Psoas muscle (tissue), 8 donors: ENCODE data around the gene WDR6. TPM values are rescaled to one million over a fixed set of nuclear protein-coding genes. Genes with fewer than 3 reads are reported as not detected.

Experiments used
- ATAC-seq, 4 donors: fragments of 200-7000 bp; cut with Tn5 transposase; one replicate each; pipeline ENCODE4 v1.9.1; 2020; ENCODE audit warnings: moderate library complexity in 3 of 4, mild to moderate bottlenecking in 2 of 4
- DNase-seq, 2 donors: peaks; one replicate each; pipeline ENCODE4 v3.0.0-alpha.2; 2020
- H3K27ac ChIP-seq: fragments of 200-600 bp; one replicate; pipeline ENCODE4 v1.8.0; 2022
- H3K27me3 ChIP-seq, 3 donors: fragments of 200-600 bp in 1 of 3; one replicate each; pipeline versions ENCODE4 v1.6.1 to v1.8.0; 2013 to 2022; ENCODE audit warnings: low read length in 2 of 3, mild to moderate bottlenecking in 2 of 3, moderate library complexity in 1 of 3; ENCODE audit not compliant: insufficient read depth in 3 of 3
- H3K36me3 ChIP-seq, 2 donors: fragments of 200-600 bp in 1 of 2; one replicate each; pipeline versions ENCODE4 v1.6.1 to v1.8.0; 2013 to 2022; ENCODE audit warnings: low read depth in 1 of 2, mild to moderate bottlenecking in 1 of 2, moderate library complexity in 1 of 2; ENCODE audit not compliant: insufficient read depth in 1 of 2
- H3K4me1 ChIP-seq: fragments of 200-600 bp; one replicate; pipeline ENCODE4 v1.8.0; 2022
- H3K4me3 ChIP-seq: fragments of 200-600 bp; one replicate; pipeline ENCODE4 v1.8.0; 2022; ENCODE audit warnings: mild to moderate bottlenecking
- H3K9me3 ChIP-seq: fragments of 200-600 bp; one replicate; pipeline ENCODE4 v1.8.0; 2022
- WGBS, 3 donors: extraction: QIAGEN DNeasy Blood & Tissue Kit; methylation state at CpG; one replicate each; pipeline versions ENCODE4 v1.1.6 to v1.1.7; 2013; 5-methylcytosine and 5-hydroxymethylcytosine counted together
- intact Hi-C, 2 donors: fragments of 100-400 bp; cut with DNase I; formaldehyde crosslinking; loops; one replicate each; pipeline versions ENCODE4 v1.11.0 to v1.14.2; 2022
- polyA plus RNA-seq, 3 donors: library from polyadenylated mRNA; stranded (reverse); fragments of 200-250 nt; gene quantifications; one replicate each; pipeline ENCODE4 v1.2.3, GENCODE V29; 2013
- total RNA-seq, 4 donors: library from RNA; stranded (reverse); fragmentation: NEBNext Ultra II Directional in 2 of 4; extraction: Animal tissue kit (Norgen Biotek cat#: 25700) in 2 of 4; gene quantifications; one replicate each; pipeline versions ENCODE4 v1.2.1 to v1.2.4, GENCODE V29; 2021 to 2023
- TF ChIP-seq, protein P1 (sequence below): fragments of 200-600 bp; IDR thresholded peaks from one replicate; pipeline ENCODE4 v1.8.0; 2022; ENCODE audit warnings: antibody characterized with exemption
- donor health status: healthy with polysubstance abuse.
- donor health status: DM: no; HTN: no; CAD: no; lungs with moderate emphysema.
- donor health status: Bipolar disorder and iron deficiency.
- donor health status: healthy.
- donor health status: DM: yes; HTN: yes; CAD: no.
- donor health status: DM: no; HTN: no; CAD: no.
- donor health status: DM: no; HTN: no; CAD: no.
- donor health status: DM: yes; HTN: yes; CAD: no.

Gene WDR6
- total and polyA plus RNA-seq, 7 donors, result 30.5 to 65.7 (median 55.1) TPM

DNA sequence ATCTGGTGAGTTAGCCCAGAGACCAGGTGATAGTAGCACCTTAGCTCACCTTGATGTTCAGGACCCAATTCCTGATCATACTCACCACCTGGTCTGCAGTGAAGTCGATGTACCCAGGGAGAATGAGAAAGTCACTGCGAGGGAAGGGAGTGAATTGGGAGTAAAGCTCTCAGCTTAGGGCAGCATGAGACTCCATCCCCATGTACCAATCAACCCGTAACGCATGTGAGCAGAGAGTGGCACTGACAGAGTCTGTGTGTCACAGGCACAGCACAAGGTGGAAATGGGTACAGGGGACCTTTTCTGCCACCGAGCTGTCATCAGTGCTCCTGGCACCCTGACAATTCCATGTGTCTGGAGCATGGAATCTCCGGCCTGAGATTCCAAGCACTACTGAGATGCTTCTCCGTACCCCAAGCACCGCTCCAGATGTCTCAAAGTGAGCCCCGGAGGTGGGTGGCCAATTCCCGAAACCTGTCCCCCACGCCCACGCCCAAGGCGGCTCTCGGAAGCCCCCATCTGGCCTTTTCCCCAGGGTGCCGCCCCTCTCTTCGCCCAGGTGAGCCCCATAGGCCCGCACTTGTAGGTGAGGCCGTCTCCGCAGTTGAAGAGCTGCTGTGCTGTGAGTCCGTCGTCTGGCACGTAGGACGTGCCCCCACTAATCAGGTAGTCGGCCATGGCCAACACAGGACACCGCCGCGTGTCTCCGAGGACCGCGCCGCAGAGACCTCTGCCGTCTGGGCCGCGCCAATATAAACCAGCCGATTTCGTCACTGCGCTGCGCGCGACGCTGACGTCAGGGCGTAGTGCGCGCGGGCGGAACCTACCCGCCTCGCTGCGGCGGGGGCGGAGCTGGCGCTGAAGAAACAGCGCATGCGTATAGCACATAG, 21.7 kb downstream of the WDR6 start, which contains the start of gene IMPDH2:
Gene IMPDH2, minus strand, starts transcription at position 726 of the 890 bp plus-strand sequence. Its CDS starts 48 bp downstream, at position 678.
- peaks cover 7 to 83% of the 10 kb centered on the region in 2 donors for H3K36me3 ChIP-seq
- H3K4me1 ChIP-seq, result peaks cover 37% of the 10 kb centered on the region
- H3K4me3 ChIP-seq, result peak within 1 kb of the TSS; percentile 89
- 1 to 2% (median 1%) methylated on average over 55 of the region's 55 CpGs for WGBS, 3 donors
- peak; percentile 91 to 96 (median 95) for ATAC-seq
- DNase-seq, result peak; percentile 93 to 98
- H3K27me3 ChIP-seq, result no peaks in the 10 kb centered on the region
- TF ChIP-seq, protein P1, sequence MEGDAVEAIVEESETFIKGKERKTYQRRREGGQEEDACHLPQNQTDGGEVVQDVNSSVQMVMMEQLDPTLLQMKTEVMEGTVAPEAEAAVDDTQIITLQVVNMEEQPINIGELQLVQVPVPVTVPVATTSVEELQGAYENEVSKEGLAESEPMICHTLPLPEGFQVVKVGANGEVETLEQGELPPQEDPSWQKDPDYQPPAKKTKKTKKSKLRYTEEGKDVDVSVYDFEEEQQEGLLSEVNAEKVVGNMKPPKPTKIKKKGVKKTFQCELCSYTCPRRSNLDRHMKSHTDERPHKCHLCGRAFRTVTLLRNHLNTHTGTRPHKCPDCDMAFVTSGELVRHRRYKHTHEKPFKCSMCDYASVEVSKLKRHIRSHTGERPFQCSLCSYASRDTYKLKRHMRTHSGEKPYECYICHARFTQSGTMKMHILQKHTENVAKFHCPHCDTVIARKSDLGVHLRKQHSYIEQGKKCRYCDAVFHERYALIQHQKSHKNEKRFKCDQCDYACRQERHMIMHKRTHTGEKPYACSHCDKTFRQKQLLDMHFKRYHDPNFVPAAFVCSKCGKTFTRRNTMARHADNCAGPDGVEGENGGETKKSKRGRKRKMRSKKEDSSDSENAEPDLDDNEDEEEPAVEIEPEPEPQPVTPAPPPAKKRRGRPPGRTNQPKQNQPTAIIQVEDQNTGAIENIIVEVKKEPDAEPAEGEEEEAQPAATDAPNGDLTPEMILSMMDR, result no peak
- no peaks in the 10 kb centered on the region for H3K9me3 ChIP-seq
- intact Hi-C loops, result no loop called here
- H3K27ac ChIP-seq, result peak within 1 kb of the TSS; percentile 93

DNA sequence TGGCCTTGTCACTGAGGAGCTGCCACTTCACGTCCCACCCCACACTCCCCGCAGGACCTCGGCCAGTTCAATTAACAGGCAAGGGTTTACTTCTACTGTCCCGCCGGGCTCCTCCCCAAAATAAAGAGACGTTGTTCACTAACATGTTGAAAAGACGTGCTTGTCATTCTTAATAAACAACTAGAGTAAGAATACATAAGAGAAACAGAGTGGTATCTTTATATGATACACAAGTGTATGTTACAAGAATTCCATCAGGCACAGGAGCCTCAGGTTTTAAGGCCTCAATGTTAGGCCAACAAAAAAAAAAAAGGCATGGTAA, 22.3 kb downstream of the WDR6 start:
- intact Hi-C loops, result no loop called here
- Histone ChIP-seq H3K4me1 (peaks cover 31% of the 10 kb centered on the region), H3K9me3 (no peaks in the 10 kb centered on the region), H3K36me3 (peaks cover 7 to 83% of the 10 kb centered on the region in 2 donors), H3K4me3 (peak overlapping the region; percentile 89), H3K27me3 (no peaks in the 10 kb centered on the region), H3K27ac (peak overlapping the region; percentile 93)
- TF ChIP-seq, protein P1, result no peak
- WGBS, 3 donors, result 2 to 5% (median 3%) methylated on average over 7 of the region's 7 CpGs
- DNase-seq, result no peak
- ATAC-seq, result no peak

DNA sequence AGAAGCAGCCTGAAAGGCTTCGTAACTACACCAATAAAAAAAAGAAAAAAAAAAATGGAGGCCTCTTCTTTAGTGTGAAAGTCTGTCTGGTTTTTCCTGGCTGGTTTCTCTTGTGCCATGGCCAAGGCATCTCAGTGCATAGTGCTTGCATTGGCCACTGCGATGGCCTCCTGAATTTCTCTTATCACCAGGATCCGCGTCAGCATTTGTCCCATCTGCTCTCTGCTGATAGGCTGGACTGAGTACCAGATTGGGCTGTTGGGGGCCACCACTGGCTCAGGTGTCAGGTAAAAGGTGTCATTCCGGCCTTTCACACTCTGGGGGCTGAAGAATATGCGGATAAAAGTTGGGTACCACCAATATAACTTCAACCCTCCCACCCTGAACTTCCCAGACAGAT, 23.1 kb downstream of the WDR6 start:
- Histone ChIP-seq H3K9me3 (no peaks in the 10 kb centered on the region), H3K36me3 (peaks cover 7 to 83% of the 10 kb centered on the region in 2 donors), H3K4me3 (no peak overlapping the region), H3K4me1 (peaks cover 27% of the 10 kb centered on the region), H3K27ac (no peak overlapping the region), H3K27me3 (no peaks in the 10 kb centered on the region)
- TF ChIP-seq, protein P1, result no peak
- ATAC-seq, result no peak
- DNase-seq, result no peak
- 86 to 93% (median 87%) methylated on average over 6 of the region's 6 CpGs for WGBS, 3 donors
- intact Hi-C loops, result loop anchor here (5.0 kb wide), 3 partner anchors 47 to 62 kb away; partner anchors contain the start of gene QRICH1 (in 1 of the 2)

DNA sequence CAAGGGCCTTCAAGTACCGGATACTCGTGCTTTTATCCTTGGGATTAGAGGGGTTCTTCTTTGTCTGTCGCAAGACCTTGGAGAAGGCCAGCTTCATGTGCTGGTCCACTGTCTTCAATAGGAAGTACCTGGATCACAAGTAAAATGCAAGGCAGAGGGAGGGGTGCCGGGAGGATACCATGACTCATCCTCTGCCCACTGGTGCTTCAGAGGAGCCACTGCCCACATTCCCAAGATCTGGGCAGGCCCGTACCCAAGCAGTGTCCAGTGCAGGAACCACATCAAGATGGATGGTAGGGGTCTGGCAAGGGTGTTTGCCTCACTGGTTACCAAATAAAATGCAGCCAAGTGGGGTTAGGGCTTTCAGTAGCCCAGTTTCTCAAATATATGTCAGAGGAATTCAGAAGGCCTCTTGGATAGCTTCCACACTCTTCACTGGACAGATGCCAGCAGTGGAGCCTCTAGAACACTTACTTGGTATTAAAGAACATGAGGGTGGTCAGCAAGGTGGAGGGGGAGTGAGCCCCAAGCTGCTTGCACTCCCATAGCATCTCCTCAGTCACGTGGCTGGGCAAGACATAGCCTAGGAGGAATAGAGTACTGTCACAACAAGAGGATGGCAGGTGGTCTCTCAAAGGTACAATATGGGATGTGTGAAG, 25.6 kb downstream of the WDR6 start:
- WGBS, 3 donors, result 88 to 91% (median 91%) methylated on average over 6 of the region's 6 CpGs
- ATAC-seq, result no peak
- DNase-seq, result no peak

More for the DNA sequence above, 25.6 kb downstream of the WDR6 start:
- H3K9me3 ChIP-seq, result no peaks in the 10 kb centered on the region
- intact Hi-C loops, result loop anchor here (5.0 kb wide), 3 partner anchors 45 to 60 kb away; partner anchors contain the start of gene QRICH1 (in 1 of the 2)
- H3K27me3 ChIP-seq, result no peaks in the 10 kb centered on the region
- H3K4me3 ChIP-seq, result no peak overlapping the region
- H3K27ac ChIP-seq, result no peak overlapping the region
- peaks cover 11% of the 10 kb centered on the region for H3K4me1 ChIP-seq
- TF ChIP-seq, protein P1, result no peak
- peaks cover 3 to 81% of the 10 kb centered on the region in 2 donors for H3K36me3 ChIP-seq
